ENCODE measurements around the gene ZRANB3. TPM values are rescaled to one million over a fixed set of nuclear protein-coding genes. Genes with fewer than 3 reads are reported as not detected.
A peak's percentile ranks its signal among the peaks of the same experiment; 100 is the strongest.

Gene ZRANB3
- 1 to 10 TPM in 5 of 6 donors, under 1 TPM in 1; 1.00 to 4.0 (median 2.0) TPM for total RNA-seq

DNA sequence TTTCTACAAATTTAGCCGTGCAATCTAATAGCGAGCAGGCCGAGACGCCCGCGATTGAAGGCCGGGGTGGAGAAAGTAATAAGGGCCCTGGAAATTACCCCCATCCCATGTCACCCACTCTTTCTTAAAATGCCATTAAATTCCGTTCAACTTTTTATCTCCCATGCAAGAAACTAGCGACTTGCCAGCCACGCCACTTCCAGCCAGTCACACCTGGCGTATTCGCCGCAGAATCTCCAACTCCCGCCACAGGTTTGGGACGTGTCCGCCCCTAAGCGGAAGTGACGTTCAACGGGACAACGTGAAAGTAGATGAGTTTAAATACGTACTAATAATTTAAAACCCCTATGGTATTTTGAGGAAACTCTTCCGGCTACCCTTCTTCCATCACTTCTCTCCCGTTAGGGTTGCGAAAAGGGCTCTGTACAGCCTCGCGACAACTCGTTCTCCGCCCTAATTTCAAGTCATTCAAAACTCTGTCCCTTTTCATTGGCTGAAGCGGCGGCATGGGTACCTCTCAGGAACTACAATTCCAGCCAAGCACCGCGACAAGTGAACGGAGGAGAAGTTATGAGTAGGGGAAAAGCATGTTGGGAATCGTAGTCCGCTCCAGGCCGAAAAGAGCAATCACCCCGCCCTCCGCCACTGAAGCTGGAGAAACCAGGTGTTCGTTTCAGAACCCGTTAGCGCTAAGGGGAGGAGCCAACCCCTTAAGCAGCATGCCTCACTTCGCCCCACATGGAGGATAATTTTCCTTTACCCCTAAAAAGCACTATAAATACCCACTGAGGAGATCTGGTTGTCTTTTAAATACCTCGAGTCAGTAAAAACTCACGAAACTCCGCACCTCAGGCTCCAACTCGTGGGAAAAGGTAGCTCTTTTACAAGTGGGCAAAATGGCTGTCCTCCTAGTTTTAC, at the start of gene ZRANB3:
Gene ZRANB3, minus strand, starts transcription at position 906 of the 918 bp plus-strand sequence.
- ATAC-seq (ENCODE audit: low FRiP score in 2 of 2), result peak; percentile 94 to 95
- WGBS, 2 donors, result 0 to 1% methylated on average over 45 to 46 of the region's 46 CpGs
- Histone ChIP-seq H3K36me3 (no peaks in the 10 kb centered on the region), H3K27me3 (no peaks in the 10 kb centered on the region), H3K9me3 (no peaks in the 10 kb centered on the region), H3K4me3 (peak within 1 kb of the TSS; percentile 86 to 99 (median 94)), H3K27ac (peak within 1 kb of the TSS; percentile 91 to 93 (median 92)), H3K4me1 (peaks cover 8 to 28% (median 17%) of the 10 kb centered on the region in 4 donors)
- TF ChIP-seq EP300 (IDR thresholded peaks at IDR 0.05) (no peak), POLR2AphosphoS5 (IDR thresholded peaks at IDR 0.05) (peak in 1 of 2 donors; percentile 3), POLR2A (IDR thresholded peaks at IDR 0.05) (peak in 1 of 4 donors; percentile 12)
- TF ChIP-seq, protein P1, sequence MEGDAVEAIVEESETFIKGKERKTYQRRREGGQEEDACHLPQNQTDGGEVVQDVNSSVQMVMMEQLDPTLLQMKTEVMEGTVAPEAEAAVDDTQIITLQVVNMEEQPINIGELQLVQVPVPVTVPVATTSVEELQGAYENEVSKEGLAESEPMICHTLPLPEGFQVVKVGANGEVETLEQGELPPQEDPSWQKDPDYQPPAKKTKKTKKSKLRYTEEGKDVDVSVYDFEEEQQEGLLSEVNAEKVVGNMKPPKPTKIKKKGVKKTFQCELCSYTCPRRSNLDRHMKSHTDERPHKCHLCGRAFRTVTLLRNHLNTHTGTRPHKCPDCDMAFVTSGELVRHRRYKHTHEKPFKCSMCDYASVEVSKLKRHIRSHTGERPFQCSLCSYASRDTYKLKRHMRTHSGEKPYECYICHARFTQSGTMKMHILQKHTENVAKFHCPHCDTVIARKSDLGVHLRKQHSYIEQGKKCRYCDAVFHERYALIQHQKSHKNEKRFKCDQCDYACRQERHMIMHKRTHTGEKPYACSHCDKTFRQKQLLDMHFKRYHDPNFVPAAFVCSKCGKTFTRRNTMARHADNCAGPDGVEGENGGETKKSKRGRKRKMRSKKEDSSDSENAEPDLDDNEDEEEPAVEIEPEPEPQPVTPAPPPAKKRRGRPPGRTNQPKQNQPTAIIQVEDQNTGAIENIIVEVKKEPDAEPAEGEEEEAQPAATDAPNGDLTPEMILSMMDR (IDR thresholded peaks at IDR 0.05), result peak in 2 of 6 experiments; percentile 4 to 12
- DNase-seq, result peak in 1 of 2 donors; percentile 98

GRCh38 chr2:135573620-135574019, 42.6 kb upstream of the ZRANB3 start:
- Histone ChIP-seq H3K4me3 (no peak overlapping the region), H3K9me3 (no peaks in the 10 kb centered on the region), H3K27ac (no peak overlapping the region), H3K4me1 (no peaks in the 10 kb centered on the region), H3K27me3 (no peaks in the 10 kb centered on the region), H3K36me3 (peaks cover 0 to 7% (median 0%) of the 10 kb centered on the region in 4 donors)
- ATAC-seq (ENCODE audit: low FRiP score in 2 of 2) (no peak), DNase-seq (no peak)
- TF ChIP-seq POLR2A (IDR thresholded peaks at IDR 0.05), result no peak
- TF ChIP-seq EP300 (IDR thresholded peaks at IDR 0.05), result no peak
- TF ChIP-seq POLR2AphosphoS5 (IDR thresholded peaks at IDR 0.05), result no peak
- 92 to 95% methylated on average over 1 of the region's 1 CpG for WGBS, 2 donors

- no peak overlapping the region for H3K27ac ChIP-seq
- DNase-seq, result no peak
- TF ChIP-seq POLR2A (IDR thresholded peaks at IDR 0.05) (no peak), POLR2AphosphoS5 (IDR thresholded peaks at IDR 0.05) (no peak), EP300 (IDR thresholded peaks at IDR 0.05) (no peak)
- TF ChIP-seq, protein P1 (IDR thresholded peaks at IDR 0.05), result no peak
- H3K4me1 ChIP-seq, result no peaks in the 10 kb centered on the region
- no peak for ATAC-seq (ENCODE audit: low FRiP score in 2 of 2)
- no peak overlapping the region for H3K4me3 ChIP-seq
- no peaks in the 10 kb centered on the region for H3K27me3 ChIP-seq
- H3K36me3 ChIP-seq, result peaks cover 0 to 7% (median 0%) of the 10 kb centered on the region in 4 donors
- H3K9me3 ChIP-seq, result no peaks in the 10 kb centered on the region
- WGBS, 2 donors, result 81 to 85% methylated on average over 2 of the region's 2 CpGs
These were observed 39.9 kb upstream of the ZRANB3 start for GRCh38 chr2:135570884-135571283.

GRCh38 chr2:135563793-135564192, 32.8 kb upstream of the ZRANB3 start:
- Histone ChIP-seq H3K4me3 (no peak overlapping the region), H3K4me1 (no peaks in the 10 kb centered on the region), H3K27ac (no peak overlapping the region), H3K36me3 (peaks cover 0 to 5% (median 0%) of the 10 kb centered on the region in 4 donors), H3K9me3 (no peaks in the 10 kb centered on the region), H3K27me3 (no peaks in the 10 kb centered on the region)
- TF ChIP-seq POLR2A (IDR thresholded peaks at IDR 0.05) (no peak), POLR2AphosphoS5 (IDR thresholded peaks at IDR 0.05) (no peak), EP300 (IDR thresholded peaks at IDR 0.05) (no peak)
- TF ChIP-seq, protein P1 (IDR thresholded peaks at IDR 0.05), result no peak
- WGBS, 2 donors, result 94 to 100% methylated on average over 4 of the region's 4 CpGs
- no peak for ATAC-seq (ENCODE audit: low FRiP score in 2 of 2)
- DNase-seq, result no peak

- H3K4me3 ChIP-seq, result no peak overlapping the region
- H3K4me1 ChIP-seq, result no peaks in the 10 kb centered on the region
- 94 to 97% methylated on average over 4 of the region's 4 CpGs for WGBS, 2 donors
- no peak for DNase-seq
- H3K36me3 ChIP-seq, result peaks cover 0 to 5% (median 0%) of the 10 kb centered on the region in 4 donors
- TF ChIP-seq POLR2AphosphoS5 (IDR thresholded peaks at IDR 0.05) (no peak), POLR2A (IDR thresholded peaks at IDR 0.05) (no peak), EP300 (IDR thresholded peaks at IDR 0.05) (no peak)
- TF ChIP-seq, protein P1 (IDR thresholded peaks at IDR 0.05), result no peak
- H3K9me3 ChIP-seq, result no peaks in the 10 kb centered on the region
- no peaks in the 10 kb centered on the region for H3K27me3 ChIP-seq
- no peak overlapping the region for H3K27ac ChIP-seq
- ATAC-seq (ENCODE audit: low FRiP score in 2 of 2), result no peak
These were observed 30.9 kb upstream of the ZRANB3 start for GRCh38 chr2:135561925-135562324.
